ENCODE measurements around the gene EPDR1.

DNA sequence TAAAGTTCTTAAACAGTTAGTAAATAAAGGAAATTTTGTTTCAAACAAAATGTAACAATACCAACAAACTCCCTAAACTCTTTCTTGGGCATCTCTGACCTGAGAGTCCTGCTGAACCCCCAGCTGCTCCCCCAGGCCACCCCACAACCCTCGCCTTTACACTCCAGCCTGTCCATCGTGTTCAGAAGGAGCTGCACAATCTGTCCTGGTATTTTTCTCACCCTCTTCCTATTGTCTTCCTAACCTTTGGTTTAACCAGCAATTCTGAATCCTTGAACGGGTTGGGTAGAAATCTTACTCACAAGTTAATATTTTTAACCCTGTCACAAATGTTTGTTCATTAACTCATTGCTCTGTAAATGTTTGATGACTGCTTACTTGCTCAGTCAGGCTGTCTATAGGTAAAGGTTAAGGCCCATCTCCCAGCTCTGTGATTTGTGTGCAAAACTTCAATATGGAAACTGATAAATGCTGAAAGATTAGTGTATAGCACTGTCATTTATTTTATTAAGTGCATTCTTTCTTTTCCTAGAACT is 20.7 kb upstream of the EPDR1 start:
- TF ChIP-seq, protein P1, sequence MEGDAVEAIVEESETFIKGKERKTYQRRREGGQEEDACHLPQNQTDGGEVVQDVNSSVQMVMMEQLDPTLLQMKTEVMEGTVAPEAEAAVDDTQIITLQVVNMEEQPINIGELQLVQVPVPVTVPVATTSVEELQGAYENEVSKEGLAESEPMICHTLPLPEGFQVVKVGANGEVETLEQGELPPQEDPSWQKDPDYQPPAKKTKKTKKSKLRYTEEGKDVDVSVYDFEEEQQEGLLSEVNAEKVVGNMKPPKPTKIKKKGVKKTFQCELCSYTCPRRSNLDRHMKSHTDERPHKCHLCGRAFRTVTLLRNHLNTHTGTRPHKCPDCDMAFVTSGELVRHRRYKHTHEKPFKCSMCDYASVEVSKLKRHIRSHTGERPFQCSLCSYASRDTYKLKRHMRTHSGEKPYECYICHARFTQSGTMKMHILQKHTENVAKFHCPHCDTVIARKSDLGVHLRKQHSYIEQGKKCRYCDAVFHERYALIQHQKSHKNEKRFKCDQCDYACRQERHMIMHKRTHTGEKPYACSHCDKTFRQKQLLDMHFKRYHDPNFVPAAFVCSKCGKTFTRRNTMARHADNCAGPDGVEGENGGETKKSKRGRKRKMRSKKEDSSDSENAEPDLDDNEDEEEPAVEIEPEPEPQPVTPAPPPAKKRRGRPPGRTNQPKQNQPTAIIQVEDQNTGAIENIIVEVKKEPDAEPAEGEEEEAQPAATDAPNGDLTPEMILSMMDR (IDR thresholded peaks at IDR 0.05; ENCODE audit: poor library complexity, severe bottlenecking) = no peak
- no peak for TF ChIP-seq POLR2AphosphoS5 (IDR thresholded peaks at IDR 0.05)
- no peak for TF ChIP-seq EP300 (conservative IDR thresholded peaks at IDR 0.05; ENCODE audit: poor library complexity, severe bottlenecking)
- no peak for TF ChIP-seq TAF1 (IDR thresholded peaks at IDR 0.05; ENCODE audit: low read depth)
- no peak for TF ChIP-seq MXI1 (conservative IDR thresholded peaks at IDR 0.05; ENCODE audit: poor library complexity, severe bottlenecking)
- TF ChIP-seq SMC3 (conservative IDR thresholded peaks at IDR 0.05; ENCODE audit: poor library complexity) = no peak
- no peak for TF ChIP-seq RAD21 (conservative IDR thresholded peaks at IDR 0.05)

All from neural cell (in vitro differentiated cells).